ENCODE data around the gene MPRIP.
A peak's percentile ranks its signal among the peaks of the same experiment; 100 is the strongest.

MPRIP gene

DNA sequence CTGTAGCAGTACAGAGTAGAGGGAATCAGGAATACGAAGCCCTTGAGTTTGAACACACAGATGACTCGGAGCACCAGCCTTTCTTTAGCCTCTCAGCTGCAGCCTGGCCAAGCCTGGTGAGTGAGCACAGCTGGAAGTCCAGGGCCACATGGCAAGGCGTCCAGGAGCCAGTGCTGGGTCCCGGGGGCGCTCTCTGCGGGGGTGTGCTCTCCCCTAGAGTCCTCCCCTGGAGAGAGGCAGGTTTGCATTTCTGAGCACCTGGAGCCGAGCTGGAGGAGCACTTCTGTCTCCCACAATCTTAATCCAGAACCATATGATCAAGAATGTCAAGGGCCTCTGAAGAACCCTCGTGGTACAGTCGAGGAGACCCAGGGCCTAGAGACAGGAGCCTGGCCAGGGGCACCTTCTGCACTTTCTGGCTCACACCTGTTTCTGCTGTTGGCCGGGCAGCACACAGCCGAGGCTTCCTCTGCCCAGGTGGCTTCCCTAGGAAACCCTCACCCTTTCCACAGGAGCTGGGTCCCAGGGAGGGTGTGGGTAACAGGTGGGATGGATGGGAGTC lies 85.6 kb downstream of the MPRIP start:
- DNase-seq (ENCODE audit: low read depth), result no peak
- TF ChIP-seq, protein P1, sequence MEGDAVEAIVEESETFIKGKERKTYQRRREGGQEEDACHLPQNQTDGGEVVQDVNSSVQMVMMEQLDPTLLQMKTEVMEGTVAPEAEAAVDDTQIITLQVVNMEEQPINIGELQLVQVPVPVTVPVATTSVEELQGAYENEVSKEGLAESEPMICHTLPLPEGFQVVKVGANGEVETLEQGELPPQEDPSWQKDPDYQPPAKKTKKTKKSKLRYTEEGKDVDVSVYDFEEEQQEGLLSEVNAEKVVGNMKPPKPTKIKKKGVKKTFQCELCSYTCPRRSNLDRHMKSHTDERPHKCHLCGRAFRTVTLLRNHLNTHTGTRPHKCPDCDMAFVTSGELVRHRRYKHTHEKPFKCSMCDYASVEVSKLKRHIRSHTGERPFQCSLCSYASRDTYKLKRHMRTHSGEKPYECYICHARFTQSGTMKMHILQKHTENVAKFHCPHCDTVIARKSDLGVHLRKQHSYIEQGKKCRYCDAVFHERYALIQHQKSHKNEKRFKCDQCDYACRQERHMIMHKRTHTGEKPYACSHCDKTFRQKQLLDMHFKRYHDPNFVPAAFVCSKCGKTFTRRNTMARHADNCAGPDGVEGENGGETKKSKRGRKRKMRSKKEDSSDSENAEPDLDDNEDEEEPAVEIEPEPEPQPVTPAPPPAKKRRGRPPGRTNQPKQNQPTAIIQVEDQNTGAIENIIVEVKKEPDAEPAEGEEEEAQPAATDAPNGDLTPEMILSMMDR (conservative IDR thresholded peaks at IDR 0.05; ENCODE audit: low read depth, low read length), result no peak
- H3K4me3 ChIP-seq (ENCODE audit: low read depth, low read length), result no peak overlapping the region

DNA sequence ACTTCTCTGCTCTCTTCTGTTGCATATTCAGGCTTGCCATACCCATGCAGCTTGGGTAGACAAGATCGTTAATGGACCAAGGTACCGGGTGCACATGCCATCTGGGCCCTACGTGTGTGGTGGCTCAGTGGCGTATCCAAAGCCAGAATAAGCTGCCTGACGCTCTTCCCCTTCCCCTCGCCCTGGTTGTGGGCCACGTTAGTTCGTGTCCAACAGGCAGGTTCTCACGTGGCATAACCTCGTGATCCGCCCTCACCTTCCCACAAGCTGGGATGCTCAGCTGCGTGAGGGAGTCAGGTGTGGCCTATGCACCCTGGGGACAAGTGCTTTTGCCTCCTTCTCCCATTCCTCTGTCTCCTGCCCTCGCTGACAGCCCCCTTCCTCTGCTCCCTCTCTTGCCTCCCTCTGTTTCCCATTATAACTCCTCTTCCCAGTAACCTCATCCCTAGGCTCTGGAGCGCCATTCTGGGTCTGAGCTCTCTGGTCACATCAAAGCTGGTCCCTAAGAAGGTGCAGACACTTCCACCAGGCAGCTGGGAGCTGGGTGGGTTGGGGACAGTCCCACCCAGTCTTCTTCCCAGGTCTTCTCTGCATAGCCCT lies 86.3 kb downstream of the MPRIP start:
- no peak overlapping the region for H3K4me3 ChIP-seq (ENCODE audit: low read depth, low read length)
- no peak for DNase-seq (ENCODE audit: low read depth)
- TF ChIP-seq, protein P1 (conservative IDR thresholded peaks at IDR 0.05; ENCODE audit: low read depth, low read length), result no peak

DNA sequence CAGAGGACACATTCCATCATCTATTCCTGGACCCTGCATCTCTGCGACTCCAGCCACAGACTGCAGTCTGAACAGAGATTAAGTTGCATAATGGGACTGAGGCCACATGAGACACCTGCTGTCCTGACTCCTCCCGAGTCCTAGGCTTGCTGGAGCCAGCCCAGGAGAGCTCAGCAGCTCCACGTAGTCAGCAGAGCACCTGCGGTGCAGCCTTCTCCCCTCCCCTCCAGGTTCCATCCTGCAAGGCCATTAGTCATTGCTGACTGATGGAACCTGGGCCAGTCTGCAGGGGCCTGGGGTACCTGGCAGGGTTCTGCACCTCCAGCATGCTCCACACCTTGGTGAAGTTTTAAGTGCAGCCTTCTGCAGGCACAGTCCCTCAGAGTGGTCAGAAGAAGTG lies 87.2 kb downstream of the MPRIP start:
- H3K4me3 ChIP-seq (ENCODE audit: low read depth, low read length), result no peak overlapping the region
- TF ChIP-seq, protein P1 (conservative IDR thresholded peaks at IDR 0.05; ENCODE audit: low read depth, low read length), result no peak
- DNase-seq (ENCODE audit: low read depth), result no peak

DNA sequence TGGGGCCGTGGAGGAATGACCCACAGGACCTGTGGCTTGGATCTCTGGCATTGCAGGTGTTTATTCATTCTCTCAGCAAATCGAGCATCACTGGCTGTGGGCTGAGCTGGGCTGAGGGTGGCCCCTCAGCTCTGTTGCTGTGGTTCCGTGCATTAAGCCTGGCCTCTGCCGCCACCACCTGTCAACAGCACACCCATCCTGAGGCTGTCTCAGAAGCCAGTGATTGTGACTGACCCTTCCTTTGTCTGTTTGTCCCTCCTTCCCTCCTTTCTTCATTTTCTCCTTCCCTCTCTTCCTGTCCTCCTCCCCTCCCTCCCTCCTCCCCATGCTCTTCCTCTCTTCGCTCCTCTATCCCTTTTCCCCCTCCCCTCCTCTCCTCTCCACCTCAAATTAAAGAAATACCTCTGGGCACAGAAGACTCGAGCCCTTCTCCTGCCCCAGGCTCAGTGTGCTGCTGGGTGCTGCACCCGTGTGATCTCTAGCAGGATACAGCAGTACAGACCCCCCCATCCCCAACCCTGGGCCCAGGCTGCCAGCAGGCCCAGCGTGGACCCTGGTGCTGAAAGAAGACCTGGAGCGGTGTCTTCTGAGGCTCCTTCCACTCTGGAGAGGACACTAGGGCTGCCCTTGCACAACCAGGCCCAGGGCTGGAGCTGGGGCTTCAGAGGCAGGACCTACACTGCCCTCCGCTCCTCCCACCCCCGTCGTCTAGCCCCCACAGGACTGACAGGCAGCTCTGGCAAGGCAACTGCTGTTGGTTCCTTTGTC lies 88.0 kb downstream of the MPRIP start:
- no peak for DNase-seq (ENCODE audit: low read depth)
- H3K4me3 ChIP-seq (ENCODE audit: low read depth, low read length), result no peak overlapping the region
- TF ChIP-seq, protein P1 (conservative IDR thresholded peaks at IDR 0.05; ENCODE audit: low read depth, low read length), result no peak

DNA sequence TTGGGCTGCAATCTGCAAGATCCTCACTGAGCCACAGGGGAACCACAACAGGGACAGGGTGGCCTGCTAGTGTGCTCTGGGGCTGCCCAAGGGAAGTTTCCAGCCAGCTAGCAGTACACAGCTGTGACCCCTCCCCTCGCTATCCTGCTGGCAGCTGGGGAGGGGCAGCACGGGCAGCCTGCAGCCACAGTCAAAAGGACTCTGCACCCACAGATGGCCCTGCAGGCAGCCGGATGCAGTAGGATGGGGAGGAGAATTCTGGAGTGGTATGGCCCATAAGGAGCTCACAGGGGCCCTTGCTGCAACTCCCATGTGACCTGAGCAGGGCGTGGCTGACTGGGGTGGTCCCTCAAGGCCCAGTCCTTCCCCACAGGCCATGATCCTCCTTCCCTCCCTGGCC lies 89.6 kb downstream of the MPRIP start:
- H3K4me3 ChIP-seq (ENCODE audit: low read depth, low read length), result no peak overlapping the region
- no peak for DNase-seq (ENCODE audit: low read depth)
- TF ChIP-seq, protein P1 (conservative IDR thresholded peaks at IDR 0.05; ENCODE audit: low read depth, low read length), result no peak

DNA sequence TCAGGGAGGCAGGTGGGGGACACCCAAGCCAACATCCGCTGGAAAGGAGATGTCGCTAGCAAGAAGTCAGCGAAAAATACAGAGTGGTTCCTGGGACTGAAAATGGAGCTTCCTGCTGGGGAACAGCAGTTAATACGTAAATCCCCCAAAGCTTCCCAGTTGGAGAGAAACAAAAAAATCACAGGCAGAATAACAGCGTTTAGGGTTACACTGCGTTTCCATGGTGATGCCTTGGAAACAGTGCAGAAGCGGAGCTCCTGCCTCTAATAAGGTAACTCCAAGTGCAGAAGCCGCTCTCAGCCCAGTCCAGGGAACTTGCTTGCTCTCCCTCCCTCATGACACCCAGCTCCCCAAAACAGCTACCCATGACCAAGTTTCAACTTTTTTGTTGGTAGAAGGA lies 90.5 kb downstream of the MPRIP start:
- TF ChIP-seq, protein P1 (conservative IDR thresholded peaks at IDR 0.05; ENCODE audit: low read depth, low read length), result no peak
- DNase-seq (ENCODE audit: low read depth), result peak; percentile 61
- H3K4me3 ChIP-seq (ENCODE audit: low read depth, low read length), result no peak overlapping the region

Data from choroid plexus epithelial cell (primary cell).